Nephron progenitor cell (in vitro differentiated cells): ENCODE data around the gene AGPAT1.

ENCODE experiments used
- DNase-seq: peaks from one replicate; pipeline ENCODE4 v3.0.0; 2021
- H3K27ac Mint-ChIP-seq: 2 replicates; pipeline ENCODE4 v1.8.0; 2021; ENCODE audit warnings: mild to moderate bottlenecking, moderate library complexity, mixed read lengths
- H3K27me3 Mint-ChIP-seq: 2 replicates; pipeline ENCODE4 v1.8.0; 2021; ENCODE audit warnings: mild to moderate bottlenecking, low read depth, mixed read lengths; ENCODE audit not compliant: poor library complexity
- H3K36me3 Mint-ChIP-seq: 2 replicates; pipeline ENCODE4 v1.8.0; 2021; ENCODE audit warnings: low read depth, mixed read lengths
- H3K4me1 Mint-ChIP-seq: 2 replicates; pipeline ENCODE4 v1.8.0; 2021; ENCODE audit warnings: mixed read lengths
- H3K4me3 Mint-ChIP-seq: 2 replicates; pipeline ENCODE4 v1.8.0; 2021; ENCODE audit warnings: mild to moderate bottlenecking, moderate library complexity, mixed read lengths
- H3K9me3 Mint-ChIP-seq: 2 replicates; pipeline ENCODE4 v1.8.0; 2021; ENCODE audit warnings: mild to moderate bottlenecking, moderate library complexity, mixed read lengths
- TF ChIP-seq, protein P1 (sequence below): fragments of 200-600 bp; sonication (generic); IDR thresholded peaks from 2 replicates; pipeline ENCODE4 v1.5.0; 2021; ENCODE audit warnings: antibody characterized with exemption

AGPAT1 gene

DNA sequence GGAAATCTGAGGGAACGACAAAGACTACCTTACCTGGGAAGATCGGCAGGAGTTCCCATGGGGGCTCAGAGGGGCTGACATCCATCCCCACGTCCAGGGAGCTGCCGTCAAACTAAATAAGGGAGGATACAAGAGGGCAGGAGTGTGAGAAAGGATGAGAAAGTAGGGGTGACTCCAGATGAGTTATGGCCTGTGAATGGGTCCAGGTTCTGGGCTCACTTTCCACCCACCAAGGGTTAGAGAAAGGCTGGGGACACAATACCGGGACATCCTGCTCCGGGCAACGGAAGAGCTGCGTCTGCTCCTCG lies 48.5 kb downstream of the AGPAT1 start:
- peaks cover 29% of the 10 kb centered on the region for H3K36me3 Mint-ChIP-seq
- TF ChIP-seq, protein P1, sequence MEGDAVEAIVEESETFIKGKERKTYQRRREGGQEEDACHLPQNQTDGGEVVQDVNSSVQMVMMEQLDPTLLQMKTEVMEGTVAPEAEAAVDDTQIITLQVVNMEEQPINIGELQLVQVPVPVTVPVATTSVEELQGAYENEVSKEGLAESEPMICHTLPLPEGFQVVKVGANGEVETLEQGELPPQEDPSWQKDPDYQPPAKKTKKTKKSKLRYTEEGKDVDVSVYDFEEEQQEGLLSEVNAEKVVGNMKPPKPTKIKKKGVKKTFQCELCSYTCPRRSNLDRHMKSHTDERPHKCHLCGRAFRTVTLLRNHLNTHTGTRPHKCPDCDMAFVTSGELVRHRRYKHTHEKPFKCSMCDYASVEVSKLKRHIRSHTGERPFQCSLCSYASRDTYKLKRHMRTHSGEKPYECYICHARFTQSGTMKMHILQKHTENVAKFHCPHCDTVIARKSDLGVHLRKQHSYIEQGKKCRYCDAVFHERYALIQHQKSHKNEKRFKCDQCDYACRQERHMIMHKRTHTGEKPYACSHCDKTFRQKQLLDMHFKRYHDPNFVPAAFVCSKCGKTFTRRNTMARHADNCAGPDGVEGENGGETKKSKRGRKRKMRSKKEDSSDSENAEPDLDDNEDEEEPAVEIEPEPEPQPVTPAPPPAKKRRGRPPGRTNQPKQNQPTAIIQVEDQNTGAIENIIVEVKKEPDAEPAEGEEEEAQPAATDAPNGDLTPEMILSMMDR, result no peak
- H3K4me1 Mint-ChIP-seq, result peaks cover 52% of the 10 kb centered on the region
- DNase-seq, result no peak
- H3K4me3 Mint-ChIP-seq, result peak overlapping the region; percentile 100
- H3K27ac Mint-ChIP-seq, result peak overlapping the region; percentile 100
- H3K9me3 Mint-ChIP-seq, result no peaks in the 10 kb centered on the region
- peaks cover 3% of the 10 kb centered on the region for H3K27me3 Mint-ChIP-seq

DNA sequence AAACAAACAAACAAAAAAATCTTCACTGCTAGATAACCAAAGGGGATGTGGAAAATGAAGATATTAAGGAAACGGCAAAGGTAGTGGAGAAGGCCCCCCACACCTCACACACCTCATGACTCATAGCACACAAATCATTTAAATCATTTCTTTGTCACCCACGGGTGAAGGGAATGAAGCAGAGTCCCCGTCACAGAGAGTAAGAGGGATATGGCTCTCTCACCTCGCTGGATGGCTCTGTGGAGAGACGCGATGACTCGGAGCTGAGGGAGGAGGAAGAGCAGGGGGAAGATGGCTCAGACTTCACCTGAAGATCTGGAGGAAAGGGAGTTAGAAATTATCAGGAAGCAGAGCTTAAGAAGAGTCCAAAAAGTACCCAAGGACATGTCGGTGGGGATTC lies 49.0 kb downstream of the AGPAT1 start:
- TF ChIP-seq, protein P1, result no peak
- peaks cover 33% of the 10 kb centered on the region for H3K36me3 Mint-ChIP-seq
- no peaks in the 10 kb centered on the region for H3K9me3 Mint-ChIP-seq
- peaks cover 52% of the 10 kb centered on the region for H3K4me1 Mint-ChIP-seq
- no peaks in the 10 kb centered on the region for H3K27me3 Mint-ChIP-seq
- peak overlapping the region; percentile 100 for H3K27ac Mint-ChIP-seq
- no peak for DNase-seq
- peak overlapping the region; percentile 100 for H3K4me3 Mint-ChIP-seq

DNA sequence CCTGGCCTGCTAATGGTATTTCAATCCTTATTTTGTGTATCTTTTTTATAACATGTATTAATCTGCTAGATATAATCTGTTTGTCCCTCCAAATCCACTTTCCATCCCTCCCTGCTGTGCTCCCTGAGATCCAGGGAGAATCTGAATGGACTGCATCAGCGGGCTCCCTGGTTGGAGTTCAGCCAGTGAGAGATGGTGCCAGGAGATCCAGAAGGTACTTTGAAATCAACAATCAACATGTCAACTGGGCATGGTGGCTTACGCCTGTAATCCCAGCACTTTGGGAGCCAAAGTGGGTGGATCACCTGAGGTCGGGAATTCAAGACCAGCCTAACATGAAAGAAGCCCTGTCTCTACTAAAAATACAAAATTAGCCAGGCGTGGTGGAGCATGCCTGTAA lies 52.2 kb downstream of the AGPAT1 start:
- H3K4me1 Mint-ChIP-seq, result peaks cover 41% of the 10 kb centered on the region
- DNase-seq, result no peak
- TF ChIP-seq, protein P1, result no peak
- no peak overlapping the region for H3K27ac Mint-ChIP-seq
- H3K36me3 Mint-ChIP-seq, result peaks cover 47% of the 10 kb centered on the region
- H3K27me3 Mint-ChIP-seq, result no peaks in the 10 kb centered on the region
- no peak overlapping the region for H3K4me3 Mint-ChIP-seq
- no peaks in the 10 kb centered on the region for H3K9me3 Mint-ChIP-seq

DNA sequence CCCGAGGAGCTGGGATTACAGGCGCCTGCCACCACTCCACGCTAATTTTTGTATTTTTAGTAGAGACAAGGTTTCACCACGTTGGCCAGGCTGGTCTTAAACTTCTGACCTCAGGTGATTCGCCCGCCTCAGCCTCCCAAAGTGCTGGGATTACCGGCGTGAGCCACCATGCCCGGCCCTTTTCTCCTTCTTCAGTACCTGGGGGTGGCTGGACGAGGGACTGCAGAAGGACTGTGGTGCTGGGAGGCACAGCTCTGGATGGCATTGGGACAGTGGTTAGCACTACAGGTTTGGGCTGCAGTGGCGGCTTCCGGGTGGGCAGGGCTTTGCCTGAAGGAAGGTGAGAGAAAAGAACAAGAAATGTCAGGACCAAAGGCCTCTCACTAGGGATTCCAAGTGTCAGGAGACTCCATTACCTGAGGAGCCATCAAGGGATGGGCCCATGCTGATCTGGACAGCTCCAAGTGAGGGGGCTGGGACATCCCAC lies 55.3 kb downstream of the AGPAT1 start:
- Mint-ChIP-seq H3K27ac (no peak overlapping the region), H3K4me1 (peaks cover 11% of the 10 kb centered on the region), H3K9me3 (no peaks in the 10 kb centered on the region), H3K4me3 (no peak overlapping the region), H3K36me3 (peaks cover 57% of the 10 kb centered on the region), H3K27me3 (peaks cover 4% of the 10 kb centered on the region)
- DNase-seq, result no peak
- TF ChIP-seq, protein P1, result no peak

DNA sequence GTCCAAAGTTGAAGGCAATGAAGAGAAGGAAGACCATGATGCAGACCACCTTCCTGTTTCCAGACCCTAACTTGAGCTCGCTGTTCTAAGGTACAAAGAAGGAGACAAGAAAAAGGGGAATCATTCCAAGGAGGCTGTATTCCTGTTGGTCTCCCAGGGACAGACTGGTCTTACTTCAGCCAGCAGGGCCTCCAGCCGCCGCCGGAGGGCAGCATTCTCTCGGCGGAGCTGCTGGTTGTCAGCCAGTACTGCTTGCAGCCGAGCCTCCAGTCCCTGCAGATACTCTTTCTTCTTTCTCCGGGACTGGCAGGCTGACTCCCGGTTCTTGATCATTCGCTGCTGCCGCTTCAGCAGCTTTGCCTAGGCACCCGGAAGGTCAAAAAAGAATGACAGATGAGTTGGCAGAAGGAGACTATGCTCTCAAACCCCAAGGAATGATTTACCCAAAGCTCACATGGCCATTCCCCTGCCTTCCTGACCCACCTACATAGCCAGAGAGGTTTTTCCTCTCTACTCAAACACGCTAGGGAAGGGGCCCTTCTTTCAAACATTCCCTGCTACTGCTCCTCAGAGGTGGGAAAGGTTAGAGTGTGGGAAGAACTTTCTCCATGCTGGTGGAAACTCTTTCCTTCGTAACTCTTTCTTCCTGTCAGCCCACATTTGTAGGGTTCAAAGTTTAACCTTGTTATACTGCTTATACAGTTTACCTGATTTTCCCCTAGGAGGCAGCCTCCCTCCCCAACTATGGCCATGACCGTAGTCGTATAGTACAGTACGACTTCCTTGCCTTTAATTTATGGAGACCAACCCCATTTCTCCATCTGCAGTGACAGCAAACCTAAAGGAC lies 56.9 kb downstream of the AGPAT1 start:
- TF ChIP-seq, protein P1, result peak; percentile 87
- peak overlapping the region; percentile 79 for H3K27ac Mint-ChIP-seq
- DNase-seq, result peak; percentile 87
- H3K4me3 Mint-ChIP-seq, result no peak overlapping the region
- peaks cover 4% of the 10 kb centered on the region for H3K27me3 Mint-ChIP-seq
- peaks cover 59% of the 10 kb centered on the region for H3K36me3 Mint-ChIP-seq
- no peaks in the 10 kb centered on the region for H3K9me3 Mint-ChIP-seq
- H3K4me1 Mint-ChIP-seq, result peaks cover 11% of the 10 kb centered on the region
